ENCODE data around the gene GPR78. TPM values are rescaled to one million over a fixed set of nuclear protein-coding genes. Genes with fewer than 3 reads are reported as not detected.
"Not testable (repeated sequence)": the region's sequence is repeated elsewhere in the genome, so short reads cannot be mapped to it uniquely, and the experiment has no call there.

The GPR78 gene
- total RNA-seq, 4 donors from 2014 or later: 0.19 TPM; not detected in 2

GRCh38 chr4:8574796-8575370 is 5.3 kb upstream of the GPR78 start:
- DNase-seq (ENCODE audit: low spot score): no peak
- no peak for ATAC-seq (ENCODE audit: low FRiP score)

DNA sequence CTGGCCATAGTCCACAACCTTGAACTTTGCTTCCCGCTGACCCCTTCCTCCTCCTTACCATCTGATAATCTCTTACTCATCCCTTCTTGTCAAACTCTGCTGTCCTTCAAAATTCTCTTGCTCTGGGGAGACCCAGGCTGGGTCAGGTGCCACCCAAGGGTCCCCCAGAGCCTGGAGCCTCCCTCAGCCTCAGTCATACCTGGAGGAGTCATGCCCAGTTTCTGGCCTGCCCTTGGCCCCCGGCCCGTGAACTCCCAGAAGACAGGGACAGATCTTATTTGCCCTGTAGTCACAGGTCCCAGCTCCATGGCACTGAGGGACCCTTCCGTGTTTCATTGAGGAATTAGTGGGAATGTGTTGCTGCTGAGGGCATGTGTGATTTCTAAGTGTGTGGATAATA is 4.7 kb upstream of the GPR78 start:
- TF ChIP-seq, protein P1, sequence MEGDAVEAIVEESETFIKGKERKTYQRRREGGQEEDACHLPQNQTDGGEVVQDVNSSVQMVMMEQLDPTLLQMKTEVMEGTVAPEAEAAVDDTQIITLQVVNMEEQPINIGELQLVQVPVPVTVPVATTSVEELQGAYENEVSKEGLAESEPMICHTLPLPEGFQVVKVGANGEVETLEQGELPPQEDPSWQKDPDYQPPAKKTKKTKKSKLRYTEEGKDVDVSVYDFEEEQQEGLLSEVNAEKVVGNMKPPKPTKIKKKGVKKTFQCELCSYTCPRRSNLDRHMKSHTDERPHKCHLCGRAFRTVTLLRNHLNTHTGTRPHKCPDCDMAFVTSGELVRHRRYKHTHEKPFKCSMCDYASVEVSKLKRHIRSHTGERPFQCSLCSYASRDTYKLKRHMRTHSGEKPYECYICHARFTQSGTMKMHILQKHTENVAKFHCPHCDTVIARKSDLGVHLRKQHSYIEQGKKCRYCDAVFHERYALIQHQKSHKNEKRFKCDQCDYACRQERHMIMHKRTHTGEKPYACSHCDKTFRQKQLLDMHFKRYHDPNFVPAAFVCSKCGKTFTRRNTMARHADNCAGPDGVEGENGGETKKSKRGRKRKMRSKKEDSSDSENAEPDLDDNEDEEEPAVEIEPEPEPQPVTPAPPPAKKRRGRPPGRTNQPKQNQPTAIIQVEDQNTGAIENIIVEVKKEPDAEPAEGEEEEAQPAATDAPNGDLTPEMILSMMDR (IDR thresholded peaks at IDR 0.05): no peak
- no peak for ATAC-seq (ENCODE audit: low FRiP score)
- DNase-seq (ENCODE audit: low spot score): no peak

More at GRCh38 chr4:8574796-8575370, 5.3 kb upstream of the GPR78 start:
- TF ChIP-seq, protein P1 (IDR thresholded peaks at IDR 0.05): no peak

DNA sequence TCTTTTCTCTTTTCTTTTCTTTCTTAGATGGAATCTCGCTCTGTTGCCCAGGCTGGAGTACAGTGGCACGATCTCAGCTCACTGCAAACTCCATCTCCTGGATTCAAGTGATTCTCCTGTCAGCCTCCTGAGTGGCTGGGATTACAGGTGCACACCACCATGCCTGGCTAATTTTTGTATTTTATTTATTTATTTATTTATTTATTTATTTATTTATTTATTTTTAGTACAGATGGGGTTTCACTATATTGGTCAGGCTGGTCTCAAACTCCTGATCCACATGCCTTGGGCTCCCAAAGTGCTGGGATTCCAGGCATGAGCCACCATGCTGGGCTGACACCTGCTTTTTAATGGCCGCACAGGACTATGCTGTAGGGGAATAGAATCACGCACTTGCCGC is 3.6 kb upstream of the GPR78 start:
- not testable (repeated sequence) for ATAC-seq (ENCODE audit: low FRiP score); DNase-seq (ENCODE audit: low spot score)

- TF ChIP-seq, protein P1 (IDR thresholded peaks at IDR 0.05): no peak
- ATAC-seq (ENCODE audit: low FRiP score) (no peak), DNase-seq (ENCODE audit: low spot score) (no peak)
Observed at GRCh38 chr4:8577046-8577445, 3.1 kb upstream of the GPR78 start.

DNA sequence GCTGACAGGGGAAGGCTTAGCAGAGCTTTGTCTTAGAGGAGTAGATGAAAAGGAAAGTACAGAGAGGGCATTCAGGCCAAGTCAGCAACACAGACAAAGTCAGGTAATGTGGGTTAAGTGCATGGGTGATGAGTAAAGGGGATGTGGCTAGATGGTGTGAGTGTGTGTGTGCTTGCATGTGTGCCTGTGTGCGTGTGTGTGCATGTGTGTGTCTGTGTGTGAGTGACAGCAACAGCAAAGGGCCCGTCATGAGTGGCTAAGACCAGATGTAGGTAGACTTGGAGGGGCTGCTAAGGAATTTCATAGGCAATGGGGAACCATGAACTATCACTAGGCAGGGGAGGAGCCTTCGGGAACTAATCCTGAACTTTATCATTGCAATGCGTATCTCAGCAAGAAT is 2.2 kb upstream of the GPR78 start:
- no peak for DNase-seq (ENCODE audit: low spot score)
- TF ChIP-seq, protein P1 (IDR thresholded peaks at IDR 0.05): no peak
- ATAC-seq (ENCODE audit: low FRiP score): no peak

DNA sequence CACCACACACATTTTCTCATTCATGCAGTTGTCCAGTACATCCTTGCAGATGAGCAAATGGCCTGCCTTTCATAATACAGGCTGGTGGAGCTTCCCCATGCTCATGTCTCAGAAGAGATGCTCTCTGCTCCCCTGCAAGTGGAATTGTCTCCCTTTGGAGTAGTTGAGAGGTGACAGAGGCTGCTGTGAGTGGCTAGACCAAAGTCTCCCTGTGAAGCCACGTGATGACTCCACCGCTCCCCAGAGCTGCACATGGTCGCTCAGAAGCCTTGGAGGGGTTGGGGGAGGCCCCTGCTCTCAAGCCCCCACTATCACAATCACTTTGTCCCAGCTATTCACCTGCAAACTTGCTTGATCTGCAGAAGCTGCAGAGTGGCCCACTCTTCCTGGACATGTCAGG is 1.5 kb upstream of the GPR78 start:
- TF ChIP-seq, protein P1 (IDR thresholded peaks at IDR 0.05): no peak
- DNase-seq (ENCODE audit: low spot score): no peak
- no peak for ATAC-seq (ENCODE audit: low FRiP score)

DNA sequence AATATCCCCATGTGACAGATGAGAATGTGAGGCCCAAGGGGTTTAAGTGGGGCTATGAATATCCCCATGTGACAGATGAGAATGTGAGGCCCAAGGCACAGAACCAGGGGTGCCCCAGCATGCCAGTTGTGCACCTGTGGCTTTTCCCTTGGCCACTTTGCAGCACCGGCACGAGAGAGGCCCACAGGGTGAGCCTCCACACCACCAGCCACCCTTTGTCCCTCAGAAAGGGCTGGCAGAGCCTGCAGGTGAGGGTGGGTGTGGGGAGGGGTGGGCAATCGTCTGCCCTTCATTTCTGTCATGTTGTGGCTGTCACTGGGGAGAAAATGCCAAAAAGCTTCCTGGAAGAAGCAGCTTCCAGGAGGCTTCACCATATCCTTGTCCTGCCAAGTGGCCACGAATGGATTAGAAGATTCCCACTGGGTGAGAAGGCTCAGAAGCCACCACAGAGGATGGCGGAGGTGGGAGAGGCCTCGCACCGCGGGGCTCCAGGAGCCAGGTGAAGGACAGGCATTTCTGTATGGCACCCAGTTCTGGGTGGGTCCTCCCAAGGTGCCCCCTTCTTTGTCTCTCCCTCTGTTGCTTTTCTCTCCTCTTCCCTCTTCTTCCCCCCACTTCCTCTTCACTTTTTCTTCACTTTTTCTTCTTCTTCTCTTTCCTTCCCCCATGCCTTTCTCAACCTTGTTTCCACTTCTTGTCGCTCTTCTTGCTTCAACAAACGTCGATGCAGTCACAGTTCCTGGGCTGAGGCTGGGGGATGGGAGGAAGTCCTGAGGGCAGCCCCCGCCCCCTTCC is 469 bp upstream of the GPR78 start:
- ATAC-seq (ENCODE audit: low FRiP score) (no peak), DNase-seq (ENCODE audit: low spot score) (no peak)
- TF ChIP-seq, protein P1 (IDR thresholded peaks at IDR 0.05): no peak

Measured in omental fat pad (tissue), 4 donors.